Measurements from ENCODE around the gene GBE1.

The GBE1 gene

GRCh38 chr3:81602781-81603180 is 158.7 kb downstream of the GBE1 start:
- Histone ChIP-seq H3K4me3 (ENCODE audit: low read depth, low read length) (no peak overlapping the region), H3K9me3 (ENCODE audit: control insufficient read depth, insufficient read depth, low read depth, low read length) (no peaks in the 10 kb centered on the region), H3K27ac (ENCODE audit: extremely low read depth, low read depth, low read length) (no peak overlapping the region), H3K4me1 (ENCODE audit: control insufficient read depth, insufficient read depth, low read length) (no peaks in the 10 kb centered on the region), H3K36me3 (ENCODE audit: control insufficient read depth in 2 of 2, insufficient read depth in 1 of 2, low read length in 2 of 2) (no peaks in the 10 kb centered on the region)
- CTCF ChIA-PET = interaction anchor here (0.6 kb wide), 1 partner anchor 220 kb away, joined by 4 read pairs; no protein-coding TSS in a partner anchor
- POLR2A ChIA-PET = no interaction called here
- TF ChIP-seq ZNF623 (tag by site-specific recombination; IDR thresholded peaks at IDR 0.05) (no peak), TRIM28 (IDR thresholded peaks at IDR 0.05; ENCODE audit: borderline replicate concordance, low read length) (no peak), ZNF211 (tag by site-specific recombination; IDR thresholded peaks at IDR 0.05; ENCODE audit: low read depth) (no peak), ZNF426 (tag by site-specific recombination; IDR thresholded peaks at IDR 0.05) (no peak), ZNF473 (tag by site-specific recombination; IDR thresholded peaks at IDR 0.05) (no peak), SALL2 (tag by site-specific recombination; IDR thresholded peaks at IDR 0.05; ENCODE audit: borderline replicate concordance) (no peak), ZNF433 (tag by site-specific recombination; IDR thresholded peaks at IDR 0.05; ENCODE audit: low read depth) (no peak), YY1 (tag by site-specific recombination; IDR thresholded peaks at IDR 0.05) (no peak), ZNF138 (tag by site-specific recombination; IDR thresholded peaks at IDR 0.05; ENCODE audit: borderline replicate concordance) (no peak)

- no peak for TF ChIP-seq ZNF701 (tag by site-specific recombination; IDR thresholded peaks at IDR 0.05)
- H3K9me3 ChIP-seq (ENCODE audit: control insufficient read depth, insufficient read depth, low read depth, low read length) = no peaks in the 10 kb centered on the region
- POLR2A ChIA-PET = no interaction called here
- H3K4me3 ChIP-seq (ENCODE audit: low read depth, low read length) = no peak overlapping the region
- no peaks in the 10 kb centered on the region for H3K36me3 ChIP-seq (ENCODE audit: control insufficient read depth in 2 of 2, insufficient read depth in 1 of 2, low read length in 2 of 2)
- H3K27ac ChIP-seq (ENCODE audit: extremely low read depth, low read depth, low read length) = no peak overlapping the region
- H3K4me1 ChIP-seq (ENCODE audit: control insufficient read depth, insufficient read depth, low read length) = no peaks in the 10 kb centered on the region
- CTCF ChIA-PET = no interaction called here
Observed at GRCh38 chr3:81601707-81602305, 159.6 kb downstream of the GBE1 start.

- ChIA-PET POLR2A (no interaction called here), CTCF (interaction anchor here (0.6 kb wide), 1 partner anchor 194 kb away, joined by 3 read pairs; no protein-coding TSS in a partner anchor)
Observed at GRCh38 chr3:81592101-81592500, 169.3 kb downstream of the GBE1 start.

More at GRCh38 chr3:81592101-81592500, 169.3 kb downstream of the GBE1 start:
- Histone ChIP-seq H3K27ac (ENCODE audit: extremely low read depth, low read depth, low read length) (no peak overlapping the region), H3K36me3 (ENCODE audit: control insufficient read depth in 2 of 2, insufficient read depth in 1 of 2, low read length in 2 of 2) (no peaks in the 10 kb centered on the region), H3K4me3 (ENCODE audit: low read depth, low read length) (no peak overlapping the region), H3K4me1 (ENCODE audit: control insufficient read depth, insufficient read depth, low read length) (no peaks in the 10 kb centered on the region), H3K9me3 (ENCODE audit: control insufficient read depth, insufficient read depth, low read depth, low read length) (no peaks in the 10 kb centered on the region)
- TF ChIP-seq ZNF280D (tag by site-specific recombination; IDR thresholded peaks at IDR 0.05) (no peak), ZNF621 (tag by site-specific recombination; IDR thresholded peaks at IDR 0.05) (no peak), ZNF433 (tag by site-specific recombination; IDR thresholded peaks at IDR 0.05; ENCODE audit: low read depth) (no peak), ZNF677 (tag by site-specific recombination; IDR thresholded peaks at IDR 0.05) (no peak), ZNF274 (IDR thresholded peaks at IDR 0.05; ENCODE audit: low read length) (no peak), ZNF274 (tag by site-specific recombination; IDR thresholded peaks at IDR 0.05; ENCODE audit: borderline replicate concordance) (no peak), ZNF155 (tag by site-specific recombination; IDR thresholded peaks at IDR 0.05) (no peak), ZBTB21 (tag by site-specific recombination; IDR thresholded peaks at IDR 0.05) (no peak)
